Measurements from ENCODE around the gene CNDP2.

GRCh38 chr18:74492259-74492658 is 3.9 kb upstream of the CNDP2 start:
- TF ChIP-seq CTCF (IDR thresholded peaks at IDR 0.05; ENCODE audit: low read length) = no peak
- no peak for TF ChIP-seq EZH2phosphoT487 (IDR thresholded peaks at IDR 0.05; ENCODE audit: low read length)
- TF ChIP-seq EZH2 (optimal IDR thresholded peaks at IDR 0.05; ENCODE audit: low read depth, low read length) = no peak

Data from MM.1S (cell line).